Thoracic aorta (tissue), 2 donors: ENCODE data around the gene RMI1. TPM values are rescaled to one million over a fixed set of nuclear protein-coding genes. Genes with fewer than 3 reads are reported as not detected.

Source experiments
- ATAC-seq: fragments of 150-250 bp; one replicate; pipeline ENCODE4 v1.8.0; 2017; ENCODE audit warnings: low read depth; ENCODE audit not compliant: insufficient number of reproducible peaks, low FRiP score
- DNase-seq: peaks from one replicate; pipeline ENCODE4 v3.0.0-alpha.2; 2020; ENCODE audit warnings: low spot score
- H3K27ac ChIP-seq, 2 donors: fragments of 200-600 bp; sonication (generic); 1 replicate in 1 of 2; 2 replicates in 1 of 2; pipeline ENCODE4 v1.5.1; 2016; ENCODE audit warnings: mild to moderate bottlenecking in 2 of 2, moderate library complexity in 2 of 2
- H3K27me3 ChIP-seq: fragments of 200-600 bp; sonication (generic); replicated peaks from 2 replicates; pipeline ENCODE4 v1.6.0; 2016; ENCODE audit warnings: mild to moderate bottlenecking; ENCODE audit not compliant: insufficient read depth
- H3K36me3 ChIP-seq: fragments of 200-600 bp; sonication (generic); one replicate; pipeline ENCODE4 v1.5.1; 2016
- H3K4me1 ChIP-seq, 2 donors: fragments of 200-600 bp; sonication (generic); 1 replicate in 1 of 2; 2 replicates in 1 of 2; pipeline versions ENCODE4 v1.5.1 to v1.6.0; 2016; ENCODE audit warnings: low read depth in 2 of 2, mild to moderate bottlenecking in 1 of 2; ENCODE audit not compliant: control insufficient read depth in 1 of 2
- H3K4me3 ChIP-seq: fragments of 200-600 bp; sonication (generic); 2 replicates; pipeline ENCODE4 v1.5.1; 2016; ENCODE audit warnings: mild to moderate bottlenecking
- H3K9me3 ChIP-seq: fragments of 200-600 bp; sonication (generic); 2 replicates; pipeline ENCODE4 v1.5.1; 2016
- CTCF ChIP-seq: fragments of 200-600 bp; sonication (generic); IDR thresholded peaks from one replicate; pipeline ENCODE4 v1.5.1; 2019; ENCODE audit warnings: antibody characterized with exemption
- total RNA-seq, 2 donors: library from RNA; depleted of rRNA; stranded (reverse); fragments of >200 nt; gene quantifications; one replicate each; pipeline versions ENCODE4 v1.1.0 to v1.2.3, GENCODE V29; 2016

The RMI1 gene
- total RNA-seq, 2 donors from 2014 or later = 0.95 to 1.6 TPM

DNA sequence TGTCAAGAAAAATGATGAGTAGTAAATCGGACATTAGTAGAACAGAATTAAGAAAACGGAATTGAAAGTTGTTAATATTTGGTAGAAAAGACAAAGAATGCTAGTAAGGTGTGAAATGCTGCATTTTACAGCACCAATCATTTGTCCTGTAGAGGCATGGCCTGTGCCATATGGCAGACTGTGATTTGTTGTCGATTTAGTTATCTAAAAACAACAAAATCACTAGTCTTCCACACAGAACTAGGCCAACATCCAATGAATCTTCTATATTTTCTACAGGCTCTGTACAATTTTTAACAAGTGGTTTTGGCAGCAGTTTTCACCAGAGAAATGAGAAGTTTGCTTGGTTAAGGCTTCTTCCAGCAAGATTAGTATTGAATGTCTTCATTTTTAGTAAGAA, 11.0 kb upstream of the RMI1 start:
- ATAC-seq = no peak
- peaks cover 70% of the 10 kb centered on the region for H3K36me3 ChIP-seq
- H3K9me3 ChIP-seq = no peaks in the 10 kb centered on the region

DNA sequence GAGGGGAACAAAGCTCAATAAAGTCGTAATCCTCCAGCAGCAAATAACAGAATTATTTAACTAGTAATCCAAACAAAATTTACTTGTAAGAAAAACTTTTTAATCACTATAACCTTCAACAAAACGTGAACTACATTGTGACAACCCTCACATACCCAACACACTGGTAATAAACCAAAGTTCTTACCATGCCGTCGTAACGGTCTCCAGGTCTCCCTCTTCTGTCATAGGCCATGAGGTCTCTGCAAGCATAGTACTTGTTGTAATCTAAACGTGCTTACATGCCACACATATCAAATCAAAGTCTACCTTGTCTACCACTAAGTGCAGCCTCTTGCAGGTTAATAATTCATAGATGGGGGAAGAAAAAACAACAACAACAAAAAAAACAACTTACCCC, 9.1 kb upstream of the RMI1 start:
- peaks cover 77% of the 10 kb centered on the region for H3K36me3 ChIP-seq
- H3K9me3 ChIP-seq = no peaks in the 10 kb centered on the region
- ATAC-seq = no peak
- peaks cover 3 to 21% of the 10 kb centered on the region in 2 donors for H3K4me1 ChIP-seq
- TF ChIP-seq CTCF = no peak
- no peak overlapping the region for H3K4me3 ChIP-seq
- H3K27ac ChIP-seq = no peak overlapping the region
- no peak for DNase-seq
- no peaks in the 10 kb centered on the region for H3K27me3 ChIP-seq

More for the DNA sequence above, 11.0 kb upstream of the RMI1 start:
- no peak for TF ChIP-seq CTCF
- no peak overlapping the region for H3K27ac ChIP-seq
- H3K4me3 ChIP-seq = no peak overlapping the region
- no peaks in the 10 kb centered on the region for H3K27me3 ChIP-seq
- DNase-seq = no peak
- peaks cover 0 to 2% of the 10 kb centered on the region in 2 donors for H3K4me1 ChIP-seq

DNA sequence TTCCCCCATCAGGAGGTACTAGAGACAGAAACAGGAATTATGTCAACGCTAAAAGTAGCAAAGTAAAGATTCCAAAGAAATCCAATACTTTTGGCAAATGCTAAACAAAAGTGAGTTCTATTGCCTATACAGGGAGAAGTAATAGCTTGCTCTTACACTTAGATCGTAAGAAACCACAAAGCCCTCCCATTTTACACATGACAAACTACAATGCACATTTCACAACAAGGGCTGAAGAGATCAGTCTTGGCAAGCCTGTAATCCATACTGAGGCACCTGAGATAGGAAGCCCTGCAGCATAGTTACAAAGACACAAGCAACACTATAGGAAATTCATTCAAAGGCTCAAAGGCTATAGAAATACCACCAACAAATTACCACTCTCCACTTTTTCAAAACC, 8.3 kb upstream of the RMI1 start:
- no peak overlapping the region for H3K27ac ChIP-seq
- H3K9me3 ChIP-seq = no peaks in the 10 kb centered on the region
- DNase-seq = no peak
- H3K4me1 ChIP-seq = peaks cover 11 to 29% of the 10 kb centered on the region in 2 donors
- H3K4me3 ChIP-seq = no peak overlapping the region
- H3K27me3 ChIP-seq = no peaks in the 10 kb centered on the region
- no peak for TF ChIP-seq CTCF
- H3K36me3 ChIP-seq = peaks cover 73% of the 10 kb centered on the region
- ATAC-seq = no peak

GRCh38 chr9:83975300-83975699, 5.3 kb upstream of the RMI1 start:
- no peak overlapping the region for H3K27ac ChIP-seq
- no peaks in the 10 kb centered on the region for H3K27me3 ChIP-seq
- TF ChIP-seq CTCF = no peak
- H3K4me1 ChIP-seq = peaks cover 19 to 39% of the 10 kb centered on the region in 2 donors
- no peak overlapping the region for H3K4me3 ChIP-seq
- ATAC-seq (no peak), DNase-seq (no peak)
- H3K9me3 ChIP-seq = no peaks in the 10 kb centered on the region
- H3K36me3 ChIP-seq = peaks cover 52% of the 10 kb centered on the region

- Histone ChIP-seq H3K27me3 (no peaks in the 10 kb centered on the region), H3K4me1 (peaks cover 19 to 40% of the 10 kb centered on the region in 2 donors), H3K36me3 (peaks cover 43% of the 10 kb centered on the region), H3K4me3 (peak overlapping the region; percentile 97), H3K27ac (no peak overlapping the region), H3K9me3 (no peaks in the 10 kb centered on the region)
- ATAC-seq (no peak), DNase-seq (no peak)
- TF ChIP-seq CTCF = no peak
Observed at GRCh38 chr9:83976372-83976771, 4.2 kb upstream of the RMI1 start.
